CD4-positive, alpha-beta T cell treated with Interleukin-17A for 1 hour (primary cell): ENCODE measurements around the gene ESRRG.
"Not testable (repeated sequence)": the region's sequence is repeated elsewhere in the genome, so short reads cannot be mapped to it uniquely, and the experiment has no call there.

Source experiments
- DNase-seq: peaks from one replicate; pipeline ENCODE4 v3.0.0-alpha.2; 2020

The ESRRG gene

GRCh38 chr1:216723274-216723780 lies at the start of gene ESRRG:
Gene ESRRG (minus strand): TSS chr1:216723429. CDS start chr1:216723299, 130 bp downstream.
- DNase-seq: no peak

GRCh38 chr1:216771922-216772321 lies 48.7 kb upstream of the ESRRG start:
- no peak for DNase-seq

- no peak for DNase-seq
These were observed 43.6 kb upstream of the ESRRG start for GRCh38 chr1:216766633-216767327.

GRCh38 chr1:216765346-216766300 lies 42.4 kb upstream of the ESRRG start:
- DNase-seq: no peak

- no peak for DNase-seq
These were observed 34.9 kb upstream of the ESRRG start for GRCh38 chr1:216758161-216758560.

GRCh38 chr1:216757110-216757509 lies 33.9 kb upstream of the ESRRG start:
- no peak for DNase-seq

GRCh38 chr1:216750961-216751360 lies 27.7 kb upstream of the ESRRG start:
- no peak for DNase-seq

- no peak for DNase-seq
These were observed 26.9 kb upstream of the ESRRG start for GRCh38 chr1:216750031-216750627.

GRCh38 chr1:216749232-216749631 lies 26.0 kb upstream of the ESRRG start:
- no peak for DNase-seq

GRCh38 chr1:216742625-216743024 lies 19.4 kb upstream of the ESRRG start:
- DNase-seq: no peak

GRCh38 chr1:216740331-216740730 lies 17.1 kb upstream of the ESRRG start:
- no peak for DNase-seq

- no peak for DNase-seq
These were observed 16.6 kb upstream of the ESRRG start for GRCh38 chr1:216739793-216740192.

GRCh38 chr1:216732121-216732520 lies 8.9 kb upstream of the ESRRG start:
- no peak for DNase-seq

GRCh38 chr1:216731562-216731961 lies 8.3 kb upstream of the ESRRG start:
- no peak for DNase-seq

- DNase-seq: no peak
These were observed 3.2 kb upstream of the ESRRG start for GRCh38 chr1:216726435-216726834.

GRCh38 chr1:216722821-216723220 lies 408 bp downstream of the ESRRG start:
- no peak for DNase-seq

- DNase-seq: no peak
These were observed 1.4 kb downstream of the ESRRG start for GRCh38 chr1:216721863-216722262.

- DNase-seq: no peak
These were observed 2.2 kb downstream of the ESRRG start for GRCh38 chr1:216721062-216721461.

- no peak for DNase-seq
These were observed 11.5 kb downstream of the ESRRG start for GRCh38 chr1:216711712-216712111.

- DNase-seq: no peak
These were observed 12.5 kb downstream of the ESRRG start for GRCh38 chr1:216710598-216711333.

GRCh38 chr1:216710055-216710454 lies 13.2 kb downstream of the ESRRG start:
- no peak for DNase-seq

GRCh38 chr1:216705676-216706075 lies 17.6 kb downstream of the ESRRG start:
- DNase-seq: no peak

- not testable (repeated sequence) for DNase-seq
These were observed 19.2 kb downstream of the ESRRG start for GRCh38 chr1:216704065-216704464.
